Globus pallidus (tissue), 1 donor: ENCODE measurements around the gene RASA1.
"Not testable (repeated sequence)": the region's sequence is repeated elsewhere in the genome, so short reads cannot be mapped to it uniquely, and the experiment has no call there.

Source experiments
- DNase-seq: peaks from one replicate; pipeline ENCODE4 v3.0.0-alpha.2; 2015; ENCODE audit warnings: low spot score

RASA1 gene

GRCh38 chr5:87267574-87268125 lies at the start of gene RASA1:
TSS of gene RASA1 (plus strand) at chr5:87267883. CDS start at chr5:87268452, 569 bp downstream.
- DNase-seq, result peak; percentile 94

GRCh38 chr5:87229780-87230179 lies 37.9 kb upstream of the RASA1 start:
- DNase-seq, result no peak

- DNase-seq, result no peak
Observed at GRCh38 chr5:87231037-87231808, 36.5 kb upstream of the RASA1 start.

GRCh38 chr5:87233143-87233542 lies 34.5 kb upstream of the RASA1 start:
- no peak for DNase-seq

GRCh38 chr5:87241555-87241954 lies 26.1 kb upstream of the RASA1 start:
- no peak for DNase-seq

GRCh38 chr5:87242242-87242641 lies 25.4 kb upstream of the RASA1 start:
- no peak for DNase-seq

GRCh38 chr5:87243161-87243844 lies 24.4 kb upstream of the RASA1 start:
- DNase-seq, result peak; percentile 16

- DNase-seq, result no peak
Observed at GRCh38 chr5:87245451-87245850, 22.2 kb upstream of the RASA1 start.

- DNase-seq, result no peak
Observed at GRCh38 chr5:87246061-87246460, 21.6 kb upstream of the RASA1 start.

- DNase-seq, result no peak
Observed at GRCh38 chr5:87252283-87252605, 15.4 kb upstream of the RASA1 start.

- DNase-seq, result no peak
Observed at GRCh38 chr5:87254035-87254434, 13.6 kb upstream of the RASA1 start.

GRCh38 chr5:87258507-87258906 lies 9.2 kb upstream of the RASA1 start:
- DNase-seq, result no peak

GRCh38 chr5:87260604-87261192 lies 7.0 kb upstream of the RASA1 start:
- no peak for DNase-seq

- DNase-seq, result no peak
Observed at GRCh38 chr5:87263498-87263897, 4.2 kb upstream of the RASA1 start.

- DNase-seq, result peak; percentile 14
Observed at GRCh38 chr5:87266914-87267573, 639 bp upstream of the RASA1 start.

GRCh38 chr5:87268126-87268969 lies 665 bp downstream of the RASA1 start:
- peak; percentile 82 for DNase-seq

- DNase-seq, result no peak
Observed at GRCh38 chr5:87268970-87269377, 1.3 kb downstream of the RASA1 start.

GRCh38 chr5:87270888-87271287 lies 3.2 kb downstream of the RASA1 start:
- not testable (repeated sequence) for DNase-seq

- DNase-seq, result no peak
Observed at GRCh38 chr5:87276655-87277054, 9.0 kb downstream of the RASA1 start.

GRCh38 chr5:87277279-87277835 lies 9.7 kb downstream of the RASA1 start:
- no peak for DNase-seq

- DNase-seq, result no peak
Observed at GRCh38 chr5:87278590-87279100, 11.0 kb downstream of the RASA1 start.
